BLaER1 treated with 17β-estradiol and CSF1 and Interleukin-3, amounts not matched to agents 10 nM and 100 nM (cell line): Measurements from ENCODE around the gene TMEM52B.

Experiments
- H3K27ac ChIP-seq, 11 experiments: shearing (Covaris generic); formaldehyde crosslinking; 2 replicates each; pipeline ENCODE4 v1.8.1; 2022
- H3K27me3 ChIP-seq, 11 experiments: shearing (Covaris generic); formaldehyde crosslinking; 2 replicates each; pipeline ENCODE4 v1.8.1; 2022
- H3K36me3 ChIP-seq, 11 experiments: shearing (Covaris generic); formaldehyde crosslinking; 2 replicates each; pipeline ENCODE4 v1.8.1; 2022
- H3K4me1 ChIP-seq, 10 experiments: shearing (Covaris generic); formaldehyde crosslinking; 2 replicates each; pipeline ENCODE4 v1.8.1; 2022
- H3K4me2 ChIP-seq, 11 experiments: shearing (Covaris generic); formaldehyde crosslinking; 2 replicates each; pipeline ENCODE4 v1.8.1; 2022
- H3K4me3 ChIP-seq, 10 experiments: shearing (Covaris generic); formaldehyde crosslinking; 2 replicates each; pipeline ENCODE4 v1.8.1; 2022
- H3K9ac ChIP-seq, 11 experiments: shearing (Covaris generic); formaldehyde crosslinking; 2 replicates each; pipeline ENCODE4 v1.8.1; 2022
- H3K9me3 ChIP-seq, 11 experiments: shearing (Covaris generic); formaldehyde crosslinking; replicated peaks in 1 of 11; 2 replicates each; pipeline ENCODE4 v1.8.1; 2022
- H4K20me1 ChIP-seq, 11 experiments: shearing (Covaris generic); formaldehyde crosslinking; 2 replicates each; pipeline ENCODE4 v1.8.1; 2022
- Cebpa-rat ChIP-seq, 11 experiments: shearing (Covaris generic); IDR thresholded peaks; 2 replicates each; pipeline ENCODE4 v1.8.1; 2022

Gene TMEM52B

DNA sequence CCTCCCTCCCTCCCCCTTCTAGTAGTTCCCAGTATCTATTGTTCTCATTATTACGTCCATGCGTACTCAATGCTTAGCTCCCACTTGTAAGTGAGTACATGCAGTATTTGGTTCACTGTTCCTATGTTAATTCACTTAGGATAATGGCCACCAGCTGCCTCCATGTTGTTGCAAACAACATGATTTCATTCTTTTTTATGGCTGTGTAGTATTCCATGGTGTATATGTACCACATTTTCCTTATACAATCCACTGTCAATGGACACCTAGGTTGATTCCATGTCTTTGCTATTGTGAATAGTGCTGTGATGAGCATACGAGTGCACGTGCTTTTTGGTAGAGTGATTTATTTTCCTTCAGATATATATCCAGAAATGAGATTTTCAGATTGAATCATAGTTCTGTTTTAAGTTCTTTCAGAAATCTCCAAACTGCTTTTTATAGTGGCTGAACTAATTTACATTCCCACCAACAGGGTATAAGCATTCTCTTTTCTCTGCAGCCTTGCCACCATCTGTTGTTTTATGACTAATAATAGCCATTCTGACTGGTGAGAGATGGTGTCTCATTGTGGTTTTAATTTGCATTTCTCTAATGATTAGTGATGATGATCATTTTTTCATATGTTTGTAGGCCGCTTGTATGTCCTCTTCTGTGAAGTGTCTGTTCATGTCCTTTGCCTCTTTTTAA, 31.0 kb upstream of the TMEM52B start:
- Histone ChIP-seq H3K27me3 (no peaks in the 10 kb centered on the region), H3K9ac (no peak overlapping the region), H3K4me1 (peaks cover 0 to 12% (median 0%) of the 10 kb centered on the region in 10 experiments; a peak in 7 of 20 replicates), H3K9me3 (no peaks in the 10 kb centered on the region), H3K4me3 (no peak overlapping the region), H3K27ac (no peak overlapping the region), H3K36me3 (no peaks in the 10 kb centered on the region), H4K20me1 (no peaks in the 10 kb centered on the region), H3K4me2 (no peak overlapping the region)
- no peak for TF ChIP-seq Cebpa-rat (IDR thresholded peaks at IDR 0.05)

DNA sequence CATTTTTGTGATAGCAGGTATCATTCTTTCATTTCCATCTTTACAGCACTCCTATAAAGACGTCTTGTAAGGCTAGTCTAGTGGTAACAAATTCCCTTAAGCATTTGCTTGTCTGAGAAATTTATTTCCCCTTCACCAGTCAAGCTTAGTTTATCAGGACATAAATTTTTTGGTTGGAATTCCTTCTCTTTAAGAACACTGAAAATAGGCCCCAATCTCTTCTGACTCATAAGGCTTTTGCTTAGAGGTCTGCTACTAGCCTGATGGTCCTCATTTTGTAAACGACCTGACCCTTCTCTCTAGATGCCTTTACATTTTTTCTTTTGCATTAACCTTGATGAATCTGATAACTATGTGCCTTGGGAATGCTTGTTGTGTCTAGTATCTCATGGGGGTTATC, 27.2 kb upstream of the TMEM52B start:
- Histone ChIP-seq H3K27ac (no peak overlapping the region), H3K4me3 (no peak overlapping the region), H3K9me3 (no peaks in the 10 kb centered on the region), H3K4me2 (no peak overlapping the region), H3K9ac (no peak overlapping the region), H3K27me3 (peaks cover 0 to 12% (median 8%) of the 10 kb centered on the region in 11 experiments; a peak in 12 of 22 replicates), H4K20me1 (no peaks in the 10 kb centered on the region), H3K4me1 (peaks cover 0 to 11% (median 6%) of the 10 kb centered on the region in 10 experiments; a peak in 15 of 20 replicates), H3K36me3 (no peaks in the 10 kb centered on the region)
- no peak for TF ChIP-seq Cebpa-rat (IDR thresholded peaks at IDR 0.05)

DNA sequence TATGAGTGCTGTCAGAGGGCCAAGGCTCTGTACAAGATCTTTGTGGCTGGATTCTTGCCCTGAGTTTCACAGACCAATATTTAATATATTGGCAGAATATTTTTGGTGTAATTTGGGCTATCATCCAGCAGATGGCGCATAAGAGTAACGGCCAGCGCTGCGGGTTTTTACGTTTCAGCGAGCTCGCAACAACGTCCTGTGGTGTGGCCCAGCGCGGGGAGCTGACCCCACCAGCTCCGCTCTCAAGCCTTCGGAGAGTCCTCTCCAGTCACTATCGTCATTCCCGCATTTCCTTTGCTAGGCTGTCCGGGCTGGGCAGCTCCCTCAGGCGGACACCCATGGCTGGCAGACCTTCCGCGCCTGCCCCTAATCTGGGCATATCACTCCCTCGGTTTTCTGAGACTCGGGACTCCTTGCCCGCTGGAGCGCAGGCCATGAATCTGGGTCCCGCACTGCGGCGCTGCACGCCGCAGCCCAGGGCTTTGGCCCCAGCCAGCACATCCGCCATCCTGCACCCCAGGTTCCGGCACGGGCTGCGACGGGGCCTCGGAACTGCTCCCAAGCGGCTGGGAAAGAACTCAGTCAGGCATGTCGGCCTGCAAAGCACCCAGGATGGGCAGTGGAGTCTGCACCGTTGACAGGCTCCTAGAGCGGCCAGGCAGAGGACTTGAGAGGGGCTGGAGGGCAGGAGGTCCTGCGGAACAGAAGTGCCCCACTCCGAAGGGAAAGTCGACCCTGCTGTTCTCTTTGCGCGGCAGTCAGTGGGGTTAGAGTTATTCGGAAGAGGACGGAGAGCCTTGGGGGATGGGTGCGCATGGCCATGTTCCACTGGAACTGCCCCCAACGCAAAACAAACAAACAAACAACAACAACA, 25.3 kb upstream of the TMEM52B start:
- H3K4me3 ChIP-seq, result peak overlapping the region; percentile 51 to 72 (median 65)
- peaks cover 0 to 12% (median 5%) of the 10 kb centered on the region in 11 experiments; a peak in 7 of 22 replicates for H3K9me3 ChIP-seq
- peak overlapping the region; percentile 87 to 97 (median 92) for H3K4me2 ChIP-seq
- peaks cover 0 to 12% (median 8%) of the 10 kb centered on the region in 11 experiments; a peak in 12 of 22 replicates for H3K27me3 ChIP-seq
- peaks cover 0 to 14% (median 6%) of the 10 kb centered on the region in 10 experiments; a peak in 16 of 20 replicates for H3K4me1 ChIP-seq
- H4K20me1 ChIP-seq, result no peaks in the 10 kb centered on the region
- peak overlapping the region in 7 of 11 experiments; percentile 10 to 72 (median 61); a peak in 11 of 22 replicates for H3K27ac ChIP-seq
- TF ChIP-seq Cebpa-rat (IDR thresholded peaks at IDR 0.05), result no peak
- peak overlapping the region; percentile 57 to 80 (median 74) for H3K9ac ChIP-seq
- H3K36me3 ChIP-seq, result no peaks in the 10 kb centered on the region; a peak in 1 of 22 replicates

DNA sequence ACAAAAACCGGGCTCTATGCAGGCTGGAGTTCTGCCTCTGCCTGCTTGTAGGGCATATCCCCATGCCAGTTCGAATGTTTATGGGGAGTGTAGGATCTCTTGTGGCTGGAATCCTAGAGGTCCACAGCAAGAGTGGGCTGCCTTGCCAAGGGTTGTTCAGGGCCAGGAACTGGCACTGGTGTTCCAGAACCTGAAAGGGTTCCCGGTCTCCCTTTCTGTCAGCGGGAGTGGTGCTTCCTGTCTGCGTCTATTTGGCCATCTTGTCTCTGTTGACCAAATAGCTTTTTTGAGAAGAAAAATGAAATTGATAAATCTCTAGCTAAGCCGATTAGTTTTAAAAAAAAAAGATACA, 24.7 kb upstream of the TMEM52B start:
- Histone ChIP-seq H3K36me3 (no peaks in the 10 kb centered on the region; a peak in 1 of 22 replicates), H3K4me3 (peak overlapping the region in 7 of 10 experiments; percentile 59 to 72 (median 65); a peak in 11 of 20 replicates), H3K9ac (peak overlapping the region in 2 of 11 experiments; percentile 80; a peak in 3 of 22 replicates), H3K4me1 (peaks cover 0 to 21% (median 9%) of the 10 kb centered on the region in 10 experiments; a peak in 16 of 20 replicates), H3K4me2 (peak overlapping the region; percentile 87 to 97 (median 92)), H3K9me3 (peaks cover 0 to 12% (median 5%) of the 10 kb centered on the region in 11 experiments; a peak in 7 of 22 replicates), H4K20me1 (no peaks in the 10 kb centered on the region), H3K27me3 (peaks cover 0 to 12% (median 8%) of the 10 kb centered on the region in 11 experiments; a peak in 12 of 22 replicates), H3K27ac (peak overlapping the region in 2 of 11 experiments; percentile 71 to 72; a peak in 3 of 22 replicates)
- TF ChIP-seq Cebpa-rat (IDR thresholded peaks at IDR 0.05), result no peak

DNA sequence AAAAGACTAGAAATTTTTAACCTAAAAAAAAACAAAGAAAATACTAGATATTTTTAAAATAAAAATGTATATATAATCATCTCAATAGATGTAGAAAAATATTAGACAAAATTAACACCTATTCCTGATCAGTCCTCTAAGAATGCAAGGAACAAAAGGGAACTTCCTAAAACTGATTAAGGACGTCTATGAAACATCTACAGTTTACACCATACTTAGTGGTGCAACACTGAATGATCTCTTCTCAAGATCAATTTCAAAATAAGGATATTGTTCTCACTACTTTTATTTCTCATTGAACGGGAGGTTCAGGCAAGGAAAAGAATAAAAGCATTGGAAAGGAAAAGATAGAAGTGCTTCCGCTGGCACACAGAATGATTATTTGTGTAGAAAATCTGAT, 22.9 kb upstream of the TMEM52B start:
- no peak overlapping the region for H3K4me3 ChIP-seq
- H4K20me1 ChIP-seq, result no peaks in the 10 kb centered on the region
- H3K36me3 ChIP-seq, result no peaks in the 10 kb centered on the region; a peak in 1 of 22 replicates
- H3K27me3 ChIP-seq, result peaks cover 0 to 12% (median 8%) of the 10 kb centered on the region in 11 experiments; a peak in 12 of 22 replicates
- no peak overlapping the region for H3K9ac ChIP-seq
- H3K27ac ChIP-seq, result no peak overlapping the region
- no peak for TF ChIP-seq Cebpa-rat (IDR thresholded peaks at IDR 0.05)
- H3K4me2 ChIP-seq, result no peak overlapping the region
- H3K9me3 ChIP-seq, result peaks cover 0 to 12% (median 5%) of the 10 kb centered on the region in 11 experiments; a peak in 7 of 22 replicates
- peaks cover 0 to 39% (median 19%) of the 10 kb centered on the region in 10 experiments; a peak in 18 of 20 replicates for H3K4me1 ChIP-seq

DNA sequence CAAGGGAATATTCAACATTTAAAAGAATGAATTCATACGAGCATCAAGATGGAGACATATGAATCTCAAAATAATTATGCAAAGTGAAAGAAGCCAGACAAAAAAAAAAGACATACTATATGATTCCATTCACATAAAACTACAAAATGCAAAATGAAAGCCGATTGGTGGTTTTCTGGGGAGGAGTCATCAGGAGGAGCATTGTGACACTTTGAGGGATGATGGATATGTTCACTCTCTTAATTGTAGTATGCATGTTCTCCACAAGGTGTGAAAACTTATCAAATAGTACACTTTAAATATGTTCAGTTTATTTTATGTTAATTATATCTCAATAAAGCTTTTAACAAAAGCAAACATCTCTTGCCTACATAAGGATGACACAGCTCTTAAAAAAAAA, 20.4 kb upstream of the TMEM52B start:
- no peak for TF ChIP-seq Cebpa-rat (IDR thresholded peaks at IDR 0.05)
- peaks cover 0 to 12% (median 5%) of the 10 kb centered on the region in 11 experiments; a peak in 7 of 22 replicates for H3K9me3 ChIP-seq
- H3K4me1 ChIP-seq, result peaks cover 0 to 60% (median 26%) of the 10 kb centered on the region in 10 experiments; a peak in 18 of 20 replicates
- H3K27ac ChIP-seq, result no peak overlapping the region
- peak overlapping the region in 4 of 11 experiments; percentile 1 to 90 (median 80); a peak in 6 of 22 replicates for H3K4me2 ChIP-seq
- H3K9ac ChIP-seq, result no peak overlapping the region
- no peaks in the 10 kb centered on the region; a peak in 1 of 22 replicates for H3K36me3 ChIP-seq
- H4K20me1 ChIP-seq, result no peaks in the 10 kb centered on the region
- peaks cover 0 to 11% (median 8%) of the 10 kb centered on the region in 11 experiments; a peak in 12 of 22 replicates for H3K27me3 ChIP-seq
- H3K4me3 ChIP-seq, result no peak overlapping the region

DNA sequence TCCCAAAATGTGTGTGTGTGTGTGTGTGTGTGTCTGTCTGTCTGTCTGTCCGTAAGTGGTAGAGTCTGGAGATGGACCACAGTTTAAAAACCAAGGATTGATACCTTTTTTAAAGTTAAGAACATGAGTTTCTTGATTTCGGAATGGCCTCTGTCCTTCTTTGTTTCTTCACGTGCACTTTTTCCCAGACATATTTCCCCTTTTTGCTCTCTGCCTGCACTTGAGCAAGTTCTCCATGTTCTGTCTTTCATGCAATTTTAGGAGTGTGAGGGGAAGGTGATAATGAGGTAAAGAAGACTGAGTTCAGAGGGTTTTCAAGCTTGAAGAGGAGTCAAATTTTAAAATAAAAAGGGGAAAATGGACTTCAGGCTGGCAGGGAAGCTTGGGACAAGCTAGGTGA, 19.6 kb upstream of the TMEM52B start:
- peaks cover 0 to 12% (median 5%) of the 10 kb centered on the region in 11 experiments; a peak in 7 of 22 replicates for H3K9me3 ChIP-seq
- H3K9ac ChIP-seq, result no peak overlapping the region
- peaks cover 0 to 60% (median 21%) of the 10 kb centered on the region in 10 experiments; a peak in 15 of 20 replicates for H3K4me1 ChIP-seq
- TF ChIP-seq Cebpa-rat (IDR thresholded peaks at IDR 0.05), result no peak
- peaks cover 0 to 2% (median 0%) of the 10 kb centered on the region in 11 experiments; a peak in 3 of 22 replicates for H3K27me3 ChIP-seq
- no peak overlapping the region for H3K27ac ChIP-seq
- H3K36me3 ChIP-seq, result no peaks in the 10 kb centered on the region; a peak in 1 of 22 replicates
- peak overlapping the region in 6 of 11 experiments; percentile 1 to 90 (median 78); a peak in 9 of 22 replicates for H3K4me2 ChIP-seq
- H4K20me1 ChIP-seq, result no peaks in the 10 kb centered on the region
- no peak overlapping the region for H3K4me3 ChIP-seq

DNA sequence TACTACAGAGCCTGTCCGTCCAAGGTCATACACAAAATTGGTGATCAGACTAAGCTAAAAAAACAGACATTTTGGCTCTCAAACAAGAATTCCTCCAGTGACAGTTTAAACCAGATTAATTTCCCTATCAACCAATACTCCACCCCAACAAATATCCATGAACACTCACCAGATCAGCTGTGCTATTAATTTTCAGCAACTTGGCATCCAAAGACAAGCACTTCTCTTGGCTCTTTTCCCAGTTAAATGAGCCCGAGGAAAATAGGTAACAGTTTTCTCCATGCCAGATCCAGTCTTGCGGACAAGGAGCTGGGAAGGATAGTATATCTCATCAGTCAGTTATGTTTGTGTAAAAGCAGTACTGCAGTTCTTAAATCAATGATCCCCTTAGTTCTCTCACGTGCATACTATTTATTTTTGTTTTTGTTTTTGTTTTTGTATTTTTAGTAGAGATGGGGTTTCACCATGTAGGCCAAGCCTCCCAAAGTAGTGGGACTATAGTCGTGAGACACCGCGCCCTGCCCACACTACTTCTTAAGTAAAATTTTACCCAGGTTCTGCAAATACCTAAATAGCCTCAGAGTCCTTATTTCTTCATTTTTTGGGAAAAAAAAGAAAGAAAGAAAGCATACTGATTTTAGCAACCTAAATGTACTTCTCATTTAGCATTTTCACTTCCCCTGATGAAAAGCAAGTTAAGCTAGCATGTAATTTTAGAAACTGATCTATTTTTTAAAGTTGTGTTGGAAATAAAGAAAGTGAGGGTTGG, 18.0 kb upstream of the TMEM52B start:
- peak overlapping the region in 3 of 11 experiments; percentile 43 to 65 (median 55); a peak in 7 of 22 replicates for H3K9ac ChIP-seq
- peaks cover 0 to 74% (median 21%) of the 10 kb centered on the region in 10 experiments; a peak in 15 of 20 replicates for H3K4me1 ChIP-seq
- peaks cover 0 to 4% (median 0%) of the 10 kb centered on the region in 11 experiments; a peak in 1 of 22 replicates for H3K36me3 ChIP-seq
- no peaks in the 10 kb centered on the region for H3K27me3 ChIP-seq
- peak overlapping the region in 5 of 11 experiments; percentile 3 to 78 (median 73); a peak in 10 of 22 replicates for H3K27ac ChIP-seq
- H3K9me3 ChIP-seq, result peaks cover 0 to 12% (median 5%) of the 10 kb centered on the region in 11 experiments; a peak in 7 of 22 replicates
- peak overlapping the region in 6 of 11 experiments; percentile 45 to 90 (median 78); a peak in 11 of 22 replicates for H3K4me2 ChIP-seq
- peak overlapping the region in 1 of 10 experiments; percentile 17; a peak in 2 of 20 replicates for H3K4me3 ChIP-seq
- H4K20me1 ChIP-seq, result no peaks in the 10 kb centered on the region
- TF ChIP-seq Cebpa-rat (IDR thresholded peaks at IDR 0.05), result no peak
